MCF 10A (cell line): ENCODE results near the gene IL17RD. TPM values are rescaled to one million over a fixed set of nuclear protein-coding genes. Genes with fewer than 3 reads are reported as not detected.

Experiments used
- BruUV-seq: library from RNA; stranded (reverse); fragments of 400-500 nt; replicated peaks from 2 replicates; lab custom pipeline; 2021; lab: Mats Ljungman, UMichigan
- CTCF ChIA-PET: fragments of 300-600 bp; sonication (Branson Sonifier 250); formaldehyde crosslinking; extraction: SDS; loops from one replicate; lab custom pipeline; 2021; ENCODE audit warnings: antibody characterized with exemption, inconsistent platforms; lab: Yijun Ruan, JAX
- POLR2A ChIA-PET: fragments of 300-600, 350-650 bp; sonication (Branson Sonifier 250); formaldehyde crosslinking; extraction: SDS; loops from one replicate; lab custom pipeline; 2020; ENCODE audit warnings: antibody characterized with exemption, inconsistent platforms; lab: Yijun Ruan, JAX
- DNase-seq: peaks from one replicate; pipeline ENCODE4 v3.0.0-alpha.2; 2018; ENCODE audit not compliant: unreplicated experiment
- H3K27ac Mint-ChIP-seq: one replicate; pipeline ENCODE4 v1.8.0; 2022; ENCODE audit warnings: mild to moderate bottlenecking, low read depth, mixed read lengths; ENCODE audit not compliant: unreplicated experiment
- H3K27me3 Mint-ChIP-seq: one replicate; pipeline ENCODE4 v1.8.0; 2022; ENCODE audit warnings: mixed read lengths; ENCODE audit not compliant: insufficient read depth, unreplicated experiment
- H3K36me3 Mint-ChIP-seq: one replicate; pipeline ENCODE4 v1.8.0; 2022; ENCODE audit warnings: mild to moderate bottlenecking, moderate library complexity, mixed read lengths; ENCODE audit not compliant: insufficient read depth, unreplicated experiment
- H3K4me1 Mint-ChIP-seq: one replicate; pipeline ENCODE4 v1.8.0; 2022; ENCODE audit warnings: mixed read lengths; ENCODE audit not compliant: insufficient read depth, unreplicated experiment
- H3K4me3 Mint-ChIP-seq: one replicate; pipeline ENCODE4 v1.8.0; 2022; ENCODE audit warnings: mild to moderate bottlenecking, moderate library complexity, mixed read lengths; ENCODE audit not compliant: unreplicated experiment
- H3K9me3 Mint-ChIP-seq: one replicate; pipeline ENCODE4 v1.8.0; 2022; ENCODE audit warnings: mixed read lengths; ENCODE audit not compliant: unreplicated experiment
- intact Hi-C: fragments of 100-400 bp; cut with micrococcal nuclease; formaldehyde crosslinking; loops from 2 replicates; pipeline ENCODE4 v1.14.1; 2022
- total RNA-seq: library from RNA; stranded (reverse); gene quantifications from 2 replicates; pipeline ENCODE4 v1.2.3, GENCODE V29; 2022
- TF ChIP-seq, protein P1 (sequence below): fragments of 200-600 bp; IDR thresholded peaks from one replicate; pipeline ENCODE4 v1.8.0; 2022; ENCODE audit warnings: antibody characterized with exemption, mild to moderate bottlenecking; ENCODE audit not compliant: unreplicated experiment

The IL17RD gene
- total RNA-seq, 1 experiment from 2014 or later = 1.2 TPM

- Mint-ChIP-seq H3K27ac (no peak overlapping the region), H3K36me3 (no peaks in the 10 kb centered on the region), H3K4me3 (no peak overlapping the region), H3K4me1 (peaks cover 11% of the 10 kb centered on the region), H3K9me3 (no peaks in the 10 kb centered on the region), H3K27me3 (no peaks in the 10 kb centered on the region)
- ChIA-PET CTCF (interaction anchor here (0.7 to 2.2 kb wide), 3 partner anchors 75 to 89 kb away, joined by 3 to 11 read pairs (median 3); no protein-coding TSS in a partner anchor), POLR2A (no interaction called here)
- intact Hi-C loops = no loop called here
- BruUV-seq = no TSS peak
- no peak for DNase-seq
- TF ChIP-seq, protein P1, sequence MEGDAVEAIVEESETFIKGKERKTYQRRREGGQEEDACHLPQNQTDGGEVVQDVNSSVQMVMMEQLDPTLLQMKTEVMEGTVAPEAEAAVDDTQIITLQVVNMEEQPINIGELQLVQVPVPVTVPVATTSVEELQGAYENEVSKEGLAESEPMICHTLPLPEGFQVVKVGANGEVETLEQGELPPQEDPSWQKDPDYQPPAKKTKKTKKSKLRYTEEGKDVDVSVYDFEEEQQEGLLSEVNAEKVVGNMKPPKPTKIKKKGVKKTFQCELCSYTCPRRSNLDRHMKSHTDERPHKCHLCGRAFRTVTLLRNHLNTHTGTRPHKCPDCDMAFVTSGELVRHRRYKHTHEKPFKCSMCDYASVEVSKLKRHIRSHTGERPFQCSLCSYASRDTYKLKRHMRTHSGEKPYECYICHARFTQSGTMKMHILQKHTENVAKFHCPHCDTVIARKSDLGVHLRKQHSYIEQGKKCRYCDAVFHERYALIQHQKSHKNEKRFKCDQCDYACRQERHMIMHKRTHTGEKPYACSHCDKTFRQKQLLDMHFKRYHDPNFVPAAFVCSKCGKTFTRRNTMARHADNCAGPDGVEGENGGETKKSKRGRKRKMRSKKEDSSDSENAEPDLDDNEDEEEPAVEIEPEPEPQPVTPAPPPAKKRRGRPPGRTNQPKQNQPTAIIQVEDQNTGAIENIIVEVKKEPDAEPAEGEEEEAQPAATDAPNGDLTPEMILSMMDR = no peak
Observed at GRCh38 chr3:57081173-57081572, 84.0 kb downstream of the IL17RD start.

GRCh38 chr3:57080171-57080570, 85.0 kb downstream of the IL17RD start:
- no peak overlapping the region for H3K27ac Mint-ChIP-seq
- BruUV-seq = no TSS peak
- H3K27me3 Mint-ChIP-seq = no peaks in the 10 kb centered on the region
- POLR2A ChIA-PET = interaction anchor here (0.6 to 3.3 kb wide), 4 partner anchors 12 to 725 kb away, joined by 3 to 28 read pairs (median 8); no protein-coding TSS in a partner anchor
- H3K4me1 Mint-ChIP-seq = peaks cover 11% of the 10 kb centered on the region
- intact Hi-C loops = no loop called here
- H3K4me3 Mint-ChIP-seq = peak overlapping the region; percentile 73
- no peak for DNase-seq
- H3K9me3 Mint-ChIP-seq = no peaks in the 10 kb centered on the region
- TF ChIP-seq, protein P1 = no peak
- no peaks in the 10 kb centered on the region for H3K36me3 Mint-ChIP-seq
- CTCF ChIA-PET = interaction anchor here (0.6 to 2.2 kb wide), 3 partner anchors 19 to 85 kb away, joined by 3 to 11 read pairs (median 4); no protein-coding TSS in a partner anchor

DNA sequence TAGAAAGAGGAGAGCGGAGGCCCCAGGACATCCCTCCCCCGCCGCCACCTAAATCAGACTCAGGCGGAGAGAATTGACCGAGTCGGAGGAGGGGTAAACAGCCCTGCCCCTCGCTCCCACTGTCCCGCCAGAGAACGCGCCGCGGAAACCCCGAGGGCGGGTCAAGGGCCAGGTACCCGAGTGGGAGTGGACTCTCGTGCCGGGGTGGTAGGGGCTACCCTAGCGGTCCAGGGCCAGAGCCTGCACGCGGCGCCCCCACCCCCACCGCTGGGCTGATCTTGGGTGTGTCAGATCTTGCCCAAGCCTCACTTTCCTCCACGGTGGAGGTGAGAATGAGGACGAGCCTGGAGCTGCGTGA, 85.7 kb downstream of the IL17RD start:
- CTCF ChIA-PET = interaction anchor here (1.6 to 2.6 kb wide), 3 partner anchors 78 to 84 kb away, joined by 5 to 14 read pairs (median 11); no protein-coding TSS in a partner anchor
- TSS peak; percentile 30 for BruUV-seq

More for the DNA sequence above, 85.7 kb downstream of the IL17RD start:
- POLR2A ChIA-PET = interaction anchor here (1.1 to 3.3 kb wide), 3 partner anchors 11 to 73 kb away, joined by 3 to 28 read pairs (median 13); no protein-coding TSS in a partner anchor
- Mint-ChIP-seq H3K9me3 (no peaks in the 10 kb centered on the region), H3K36me3 (no peaks in the 10 kb centered on the region), H3K4me1 (peaks cover 5% of the 10 kb centered on the region), H3K27me3 (no peaks in the 10 kb centered on the region), H3K27ac (no peak overlapping the region), H3K4me3 (peak overlapping the region; percentile 73)
- DNase-seq = peak; percentile 44
- TF ChIP-seq, protein P1 = no peak
- intact Hi-C loops = loop anchor here (2.0 to 10.0 kb wide), 2 partner anchors 85 to 375 kb away; no protein-coding TSS in a partner anchor
